Gastroesophageal sphincter (tissue), 3 donors: ENCODE data around the gene RERE.

ENCODE experiments used
- CTCF ChIP-seq, 4 experiments: fragments of 200-600 bp in 2 of 4; fragments of 450-650 bp in 2 of 4; sonication (generic) in 1 of 4; IDR thresholded peaks; one replicate each; pipeline ENCODE4 v1.5.1; 2017 to 2019; ENCODE audit warnings: antibody characterized with exemption in 4 of 4, mild to moderate bottlenecking in 2 of 4, moderate library complexity in 2 of 4
- POLR2A ChIP-seq, 2 donors: fragments of 450-650 bp; IDR thresholded peaks; one replicate each; pipeline ENCODE4 v1.6.1; 2017; ENCODE audit warnings: antibody characterized with exemption in 2 of 2, mild to moderate bottlenecking in 2 of 2, moderate library complexity in 1 of 2
- POLR2AphosphoS5 ChIP-seq: sonication (generic); formaldehyde crosslinking; IDR thresholded peaks from one replicate; pipeline ENCODE4 v1.6.1; 2017; ENCODE audit warnings: antibody characterized with exemption

DNA sequence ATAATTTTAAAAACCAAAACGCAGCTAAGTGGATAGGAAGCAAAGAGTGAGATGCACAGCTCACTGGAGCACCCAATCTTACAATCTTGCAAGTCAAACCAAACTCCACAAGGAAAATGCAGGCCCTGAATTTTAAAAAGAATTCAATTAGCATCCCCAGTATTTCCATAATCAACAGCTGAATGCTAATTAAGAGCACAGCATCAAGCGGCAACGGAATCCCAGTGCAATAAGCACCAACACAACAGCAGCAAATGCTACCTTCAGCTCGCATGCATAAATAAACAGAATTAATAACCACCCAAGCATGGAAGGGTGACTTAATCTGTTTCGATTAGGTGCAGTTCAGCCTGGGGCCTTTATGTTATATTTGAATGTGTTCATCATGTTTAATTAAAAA is 356.7 kb downstream of the RERE start:
- no peak for TF ChIP-seq CTCF (IDR thresholded peaks at IDR 0.05)
- TF ChIP-seq POLR2A (IDR thresholded peaks at IDR 0.05), result no peak
- TF ChIP-seq POLR2AphosphoS5, result no peak
